Measurements from ENCODE around the gene PLBD2.

Gene PLBD2

GRCh38 chr12:113322343-113322742 is 36.0 kb upstream of the PLBD2 start:
- H3K4me2 ChIP-seq (ENCODE audit: low read depth, low read length, poor library complexity, severe bottlenecking), result no peak overlapping the region
- H3K4me1 ChIP-seq (ENCODE audit: insufficient read depth, low read length, poor library complexity, severe bottlenecking), result no peaks in the 10 kb centered on the region
- H3F3A ChIP-seq (ENCODE audit: low read depth), result no peaks in the 10 kb centered on the region
- H3K4me3 ChIP-seq (ENCODE audit: low read length, poor library complexity, severe bottlenecking), result no peak overlapping the region
- peaks cover 28% of the 10 kb centered on the region; the same call in 1 of the 2 replicates for H3K36me3 ChIP-seq (ENCODE audit: insufficient read depth, low read length)
- no peaks in the 10 kb centered on the region for H4K20me1 ChIP-seq (ENCODE audit: insufficient read depth, low read length, poor library complexity, severe bottlenecking)
- H3K79me2 ChIP-seq (ENCODE audit: insufficient read depth, low read length), result no peaks in the 10 kb centered on the region
- no peaks in the 10 kb centered on the region for H3K9me2 ChIP-seq (replicated peaks; ENCODE audit: low read depth, low read length)
- H3K9me3 ChIP-seq (ENCODE audit: insufficient read depth, low read depth, low read length), result 0 out of 2 replicates have a peak, but pooled peaks cover 3% of the 10 kb centered on the region
- H3K27me3 ChIP-seq (ENCODE audit: insufficient read depth, low read length, poor library complexity, severe bottlenecking), result no peaks in the 10 kb centered on the region
- TF ChIP-seq EZH2phosphoT487 (IDR thresholded peaks at IDR 0.05; ENCODE audit: borderline replicate concordance), result no peak
- TF ChIP-seq, protein P1, sequence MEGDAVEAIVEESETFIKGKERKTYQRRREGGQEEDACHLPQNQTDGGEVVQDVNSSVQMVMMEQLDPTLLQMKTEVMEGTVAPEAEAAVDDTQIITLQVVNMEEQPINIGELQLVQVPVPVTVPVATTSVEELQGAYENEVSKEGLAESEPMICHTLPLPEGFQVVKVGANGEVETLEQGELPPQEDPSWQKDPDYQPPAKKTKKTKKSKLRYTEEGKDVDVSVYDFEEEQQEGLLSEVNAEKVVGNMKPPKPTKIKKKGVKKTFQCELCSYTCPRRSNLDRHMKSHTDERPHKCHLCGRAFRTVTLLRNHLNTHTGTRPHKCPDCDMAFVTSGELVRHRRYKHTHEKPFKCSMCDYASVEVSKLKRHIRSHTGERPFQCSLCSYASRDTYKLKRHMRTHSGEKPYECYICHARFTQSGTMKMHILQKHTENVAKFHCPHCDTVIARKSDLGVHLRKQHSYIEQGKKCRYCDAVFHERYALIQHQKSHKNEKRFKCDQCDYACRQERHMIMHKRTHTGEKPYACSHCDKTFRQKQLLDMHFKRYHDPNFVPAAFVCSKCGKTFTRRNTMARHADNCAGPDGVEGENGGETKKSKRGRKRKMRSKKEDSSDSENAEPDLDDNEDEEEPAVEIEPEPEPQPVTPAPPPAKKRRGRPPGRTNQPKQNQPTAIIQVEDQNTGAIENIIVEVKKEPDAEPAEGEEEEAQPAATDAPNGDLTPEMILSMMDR (conservative IDR thresholded peaks at IDR 0.05; ENCODE audit: low read length), result no peak
- no peak overlapping the region for H2AFZ ChIP-seq (ENCODE audit: low read length)
- H3K9ac ChIP-seq (ENCODE audit: low read depth, low read length, poor library complexity, severe bottlenecking), result no peak overlapping the region

DNA sequence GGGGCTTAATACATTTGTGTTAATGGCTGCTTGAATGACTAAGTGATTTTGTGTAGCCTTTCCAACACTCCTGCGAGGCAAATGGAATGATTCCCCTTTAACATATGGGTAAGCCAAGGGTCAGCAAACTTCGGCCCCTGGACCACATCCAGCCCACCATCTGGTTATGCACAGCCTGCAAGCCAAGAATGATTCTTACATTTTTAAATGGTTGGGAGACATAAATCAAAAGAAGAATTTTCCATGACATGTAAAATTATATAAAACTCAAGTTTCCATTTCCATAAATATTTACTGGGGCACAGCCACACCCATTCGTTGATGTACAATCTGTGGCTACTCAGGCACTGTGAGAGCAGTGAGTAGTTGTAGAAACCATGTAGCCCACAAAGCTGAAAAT is 32.5 kb upstream of the PLBD2 start:
- no peaks in the 10 kb centered on the region for H3K9me2 ChIP-seq (replicated peaks; ENCODE audit: low read depth, low read length)
- H4K20me1 ChIP-seq (ENCODE audit: insufficient read depth, low read length, poor library complexity, severe bottlenecking), result no peaks in the 10 kb centered on the region
- TF ChIP-seq EZH2phosphoT487 (IDR thresholded peaks at IDR 0.05; ENCODE audit: borderline replicate concordance), result no peak
- TF ChIP-seq, protein P1 (conservative IDR thresholded peaks at IDR 0.05; ENCODE audit: low read length), result no peak
- no peaks in the 10 kb centered on the region for H3K4me1 ChIP-seq (ENCODE audit: insufficient read depth, low read length, poor library complexity, severe bottlenecking)
- no peak overlapping the region for H3K4me2 ChIP-seq (ENCODE audit: low read depth, low read length, poor library complexity, severe bottlenecking)
- no peak overlapping the region for H3K4me3 ChIP-seq (ENCODE audit: low read length, poor library complexity, severe bottlenecking)
- no peaks in the 10 kb centered on the region for H3K27me3 ChIP-seq (ENCODE audit: insufficient read depth, low read length, poor library complexity, severe bottlenecking)
- H2AFZ ChIP-seq (ENCODE audit: low read length), result no peak overlapping the region
- no peak overlapping the region for H3K9ac ChIP-seq (ENCODE audit: low read depth, low read length, poor library complexity, severe bottlenecking)
- H3K79me2 ChIP-seq (ENCODE audit: insufficient read depth, low read length), result no peaks in the 10 kb centered on the region
- 0 out of 2 replicates have a peak, but pooled peaks cover 3% of the 10 kb centered on the region for H3K9me3 ChIP-seq (ENCODE audit: insufficient read depth, low read depth, low read length)
- H3K36me3 ChIP-seq (ENCODE audit: insufficient read depth, low read length), result peaks cover 10% of the 10 kb centered on the region; the same call in 1 of the 2 replicates
- H3F3A ChIP-seq (ENCODE audit: low read depth), result no peaks in the 10 kb centered on the region

DNA sequence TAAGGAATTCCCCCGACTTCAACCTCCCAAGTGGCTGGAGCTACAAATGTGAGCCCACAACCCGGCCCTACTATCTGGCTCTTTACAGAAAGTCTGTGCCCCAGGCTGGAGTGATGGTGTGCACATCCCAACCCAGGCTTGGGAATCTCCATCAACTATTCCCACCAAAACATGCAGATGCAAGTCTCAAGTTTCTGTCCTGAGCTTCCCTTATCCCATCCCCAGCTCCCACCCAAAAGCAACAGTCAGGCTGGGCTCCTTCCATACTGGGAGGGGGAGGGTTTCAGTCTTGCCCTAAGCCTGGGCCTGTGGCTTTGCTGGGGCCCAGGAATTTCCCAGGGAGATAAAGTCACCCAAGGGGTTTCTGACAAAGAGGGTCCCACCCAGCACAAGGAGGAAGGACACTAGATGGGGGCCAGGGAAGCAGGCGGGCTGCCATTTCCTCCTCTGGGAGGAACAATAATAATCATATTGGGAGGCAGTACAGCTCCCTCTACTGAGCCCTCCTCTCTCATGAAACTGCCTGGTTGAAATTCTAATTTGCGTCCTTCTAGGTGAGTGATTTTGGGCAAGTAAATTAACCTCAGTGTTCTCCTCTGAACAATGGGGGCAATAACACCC is 31.5 kb upstream of the PLBD2 start:
- TF ChIP-seq, protein P1 (conservative IDR thresholded peaks at IDR 0.05; ENCODE audit: low read length), result peak; percentile 25; the same call in 1 of the 2 replicates
- TF ChIP-seq EZH2phosphoT487 (IDR thresholded peaks at IDR 0.05; ENCODE audit: borderline replicate concordance), result no peak
- H3K9me3 ChIP-seq (ENCODE audit: insufficient read depth, low read depth, low read length), result no peaks in the 10 kb centered on the region
- no peaks in the 10 kb centered on the region for H4K20me1 ChIP-seq (ENCODE audit: insufficient read depth, low read length, poor library complexity, severe bottlenecking)
- H3K4me3 ChIP-seq (ENCODE audit: low read length, poor library complexity, severe bottlenecking), result no peak overlapping the region
- no peaks in the 10 kb centered on the region for H3K27me3 ChIP-seq (ENCODE audit: insufficient read depth, low read length, poor library complexity, severe bottlenecking)
- no peaks in the 10 kb centered on the region for H3K4me1 ChIP-seq (ENCODE audit: insufficient read depth, low read length, poor library complexity, severe bottlenecking)
- peaks cover 2% of the 10 kb centered on the region; the same call in 1 of the 2 replicates for H3K36me3 ChIP-seq (ENCODE audit: insufficient read depth, low read length)
- no peaks in the 10 kb centered on the region for H3F3A ChIP-seq (ENCODE audit: low read depth)
- H3K79me2 ChIP-seq (ENCODE audit: insufficient read depth, low read length), result no peaks in the 10 kb centered on the region
- H2AFZ ChIP-seq (ENCODE audit: low read length), result 0 out of 2 replicates have a peak overlapping the region, but pooled peaks have one; percentile 62
- no peaks in the 10 kb centered on the region for H3K9me2 ChIP-seq (replicated peaks; ENCODE audit: low read depth, low read length)
- H3K4me2 ChIP-seq (ENCODE audit: low read depth, low read length, poor library complexity, severe bottlenecking), result no peak overlapping the region
- H3K9ac ChIP-seq (ENCODE audit: low read depth, low read length, poor library complexity, severe bottlenecking), result no peak overlapping the region

Data from Loucy (cell line).